ENCODE results near the gene TRIOBP.

GRCh38 chr22:37686002-37686982 lies 10.6 kb upstream of the TRIOBP start, which contains the start of gene NOL12:
- TF ChIP-seq, protein P1, sequence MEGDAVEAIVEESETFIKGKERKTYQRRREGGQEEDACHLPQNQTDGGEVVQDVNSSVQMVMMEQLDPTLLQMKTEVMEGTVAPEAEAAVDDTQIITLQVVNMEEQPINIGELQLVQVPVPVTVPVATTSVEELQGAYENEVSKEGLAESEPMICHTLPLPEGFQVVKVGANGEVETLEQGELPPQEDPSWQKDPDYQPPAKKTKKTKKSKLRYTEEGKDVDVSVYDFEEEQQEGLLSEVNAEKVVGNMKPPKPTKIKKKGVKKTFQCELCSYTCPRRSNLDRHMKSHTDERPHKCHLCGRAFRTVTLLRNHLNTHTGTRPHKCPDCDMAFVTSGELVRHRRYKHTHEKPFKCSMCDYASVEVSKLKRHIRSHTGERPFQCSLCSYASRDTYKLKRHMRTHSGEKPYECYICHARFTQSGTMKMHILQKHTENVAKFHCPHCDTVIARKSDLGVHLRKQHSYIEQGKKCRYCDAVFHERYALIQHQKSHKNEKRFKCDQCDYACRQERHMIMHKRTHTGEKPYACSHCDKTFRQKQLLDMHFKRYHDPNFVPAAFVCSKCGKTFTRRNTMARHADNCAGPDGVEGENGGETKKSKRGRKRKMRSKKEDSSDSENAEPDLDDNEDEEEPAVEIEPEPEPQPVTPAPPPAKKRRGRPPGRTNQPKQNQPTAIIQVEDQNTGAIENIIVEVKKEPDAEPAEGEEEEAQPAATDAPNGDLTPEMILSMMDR (IDR thresholded peaks at IDR 0.05) = no peak
- peak; percentile 66 to 85 (median 73) for TF ChIP-seq POLR2AphosphoS5 (IDR thresholded peaks at IDR 0.05)
- no peak for TF ChIP-seq EP300 (IDR thresholded peaks at IDR 0.05)
